ENCODE data around the gene GIGYF1. TPM values are rescaled to one million over a fixed set of nuclear protein-coding genes. Genes with fewer than 3 reads are reported as not detected.

The GIGYF1 gene
- total and polyA plus RNA-seq, 2 donors (not counting 3 experiments of a cell fraction or from before 2014, with no cell fraction given) = 13.6 to 46.3 TPM

DNA sequence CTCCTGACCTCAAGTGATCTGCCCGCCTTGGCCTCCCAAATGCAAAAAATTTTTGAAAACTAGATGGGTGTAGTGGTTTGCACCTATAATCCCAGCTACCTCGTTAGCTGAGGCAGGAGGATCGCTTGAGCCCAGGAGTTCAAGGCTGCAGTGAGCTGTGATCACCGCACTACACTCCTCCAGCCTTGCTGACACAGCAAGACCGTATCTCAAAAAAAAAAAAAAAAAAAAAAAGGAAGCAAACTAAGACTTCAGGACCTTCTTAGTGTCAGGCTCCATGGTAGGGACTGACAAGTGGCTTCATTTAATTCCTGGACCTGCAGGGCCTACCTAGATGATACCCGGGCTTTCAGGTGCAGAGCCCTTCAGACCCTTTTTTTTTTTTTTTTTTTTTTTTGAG is 14.3 kb upstream of the GIGYF1 start:
- intact Hi-C loops (cut with micrococcal nuclease) = no loop called here
- ChIA-PET POLR2A (no interaction called here), CTCF (interaction anchor here (2.0 kb wide), 1 partner anchor 144 kb away, joined by 5 read pairs; the partner anchor contains the start of gene SLC12A9)

More for the DNA sequence above, 14.3 kb upstream of the GIGYF1 start:
- no TSS peak for BruUV-seq (replicated peaks)
- no peak for DNase-seq (ENCODE audit: low read depth, low spot score)
- H3K27ac ChIP-seq (ENCODE audit: insufficient read depth, low read depth, low read length) = no peak overlapping the region
- H3K9ac ChIP-seq (replicated peaks; ENCODE audit: extremely low read depth, insufficient read depth, low read length) = no peak overlapping the region
- dilution Hi-C loops (cut with MboI; ENCODE audit: extremely low pct_ligation_motif_present, low sequenced_read_pairs) = loop anchor here (25.0 kb wide), 1 partner anchor 129 kb away; the partner anchor contains the start of gene EPHB4
- H3K4me1 ChIP-seq (ENCODE audit: control insufficient read depth, extremely low read depth, insufficient read depth, low read length) = peaks cover 12% of the 10 kb centered on the region
- H3K4me2 ChIP-seq (ENCODE audit: insufficient read depth, low read length) = no peak overlapping the region
- H3K9me1 ChIP-seq (replicated peaks; ENCODE audit: control insufficient read depth, extremely low read depth, insufficient read depth, low read length) = no peaks in the 10 kb centered on the region
- no peak overlapping the region for H2AFZ ChIP-seq (ENCODE audit: low read depth, low read length)
- H3K4me3 ChIP-seq (replicated peaks in 1 of 3; ENCODE audit: insufficient read depth in 1 of 3, low read depth in 1 of 3, low read length in 3 of 3) = no peak overlapping the region
- peaks cover 0 to 4% of the 10 kb centered on the region in 2 experiments for H3K36me3 ChIP-seq (ENCODE audit: control insufficient read depth in 2 of 2, extremely low read depth in 1 of 2, insufficient read depth in 2 of 2, low read length in 2 of 2)
- H3K79me2 ChIP-seq (ENCODE audit: control insufficient read depth, insufficient read depth, low read length) = peaks cover 15% of the 10 kb centered on the region
- TF ChIP-seq MYC (IDR thresholded peaks at IDR 0.05; ENCODE audit: low read depth, low read length) = no peak
- TF ChIP-seq, protein P1, sequence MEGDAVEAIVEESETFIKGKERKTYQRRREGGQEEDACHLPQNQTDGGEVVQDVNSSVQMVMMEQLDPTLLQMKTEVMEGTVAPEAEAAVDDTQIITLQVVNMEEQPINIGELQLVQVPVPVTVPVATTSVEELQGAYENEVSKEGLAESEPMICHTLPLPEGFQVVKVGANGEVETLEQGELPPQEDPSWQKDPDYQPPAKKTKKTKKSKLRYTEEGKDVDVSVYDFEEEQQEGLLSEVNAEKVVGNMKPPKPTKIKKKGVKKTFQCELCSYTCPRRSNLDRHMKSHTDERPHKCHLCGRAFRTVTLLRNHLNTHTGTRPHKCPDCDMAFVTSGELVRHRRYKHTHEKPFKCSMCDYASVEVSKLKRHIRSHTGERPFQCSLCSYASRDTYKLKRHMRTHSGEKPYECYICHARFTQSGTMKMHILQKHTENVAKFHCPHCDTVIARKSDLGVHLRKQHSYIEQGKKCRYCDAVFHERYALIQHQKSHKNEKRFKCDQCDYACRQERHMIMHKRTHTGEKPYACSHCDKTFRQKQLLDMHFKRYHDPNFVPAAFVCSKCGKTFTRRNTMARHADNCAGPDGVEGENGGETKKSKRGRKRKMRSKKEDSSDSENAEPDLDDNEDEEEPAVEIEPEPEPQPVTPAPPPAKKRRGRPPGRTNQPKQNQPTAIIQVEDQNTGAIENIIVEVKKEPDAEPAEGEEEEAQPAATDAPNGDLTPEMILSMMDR (IDR thresholded peaks at IDR 0.05; ENCODE audit: extremely low read depth in 1 of 2, insufficient read depth in 1 of 2, low read depth in 1 of 2, low read length in 2 of 2) = no peak
- TF ChIP-seq, protein P2, sequence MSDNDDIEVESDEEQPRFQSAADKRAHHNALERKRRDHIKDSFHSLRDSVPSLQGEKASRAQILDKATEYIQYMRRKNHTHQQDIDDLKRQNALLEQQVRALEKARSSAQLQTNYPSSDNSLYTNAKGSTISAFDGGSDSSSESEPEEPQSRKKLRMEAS (IDR thresholded peaks at IDR 0.05; ENCODE audit: insufficient read depth, insufficient read length) = no peak
- FAIRE-seq = peak; percentile 50
- H3K27me3 ChIP-seq (ENCODE audit: control insufficient read depth in 2 of 2, insufficient read depth in 2 of 2, low read length in 2 of 2) = peaks cover 0 to 1% of the 10 kb centered on the region in 2 experiments
- no peaks in the 10 kb centered on the region for H4K20me1 ChIP-seq (replicated peaks; ENCODE audit: control insufficient read depth, extremely low read depth, insufficient read depth, low read length)
- H3K9me3 ChIP-seq (replicated peaks; ENCODE audit: control insufficient read depth, insufficient read depth, low read length) = no peaks in the 10 kb centered on the region

All from endothelial cell of umbilical vein (primary cell).